Right lobe of liver (tissue), 6 donors: Measurements from ENCODE around the gene FHIT. TPM values are rescaled to one million over a fixed set of nuclear protein-coding genes. Genes with fewer than 3 reads are reported as not detected.

Source experiments
- ATAC-seq, 4 donors: fragments of 200-7000 bp; cut with Tn5 transposase; one replicate each; pipeline ENCODE4 v1.9.1; 2020; ENCODE audit warnings: mild to moderate bottlenecking in 4 of 4, moderate library complexity in 4 of 4
- DNase-seq, 3 donors: peaks; one replicate each; pipeline ENCODE4 v3.0.0-alpha.2; 2020
- H3K27ac ChIP-seq, 3 donors: fragments of 200-600 bp; one replicate each; pipeline ENCODE4 v1.8.0; 2022
- H3K27me3 ChIP-seq, 2 donors: fragments of 200-600 bp; one replicate each; pipeline ENCODE4 v1.8.0; 2022
- H3K36me3 ChIP-seq, 4 donors: fragments of 200-600 bp; sonication (generic) in 1 of 4; one replicate each; pipeline versions ENCODE4 v1.5.1 to v1.8.0; 2017 to 2022; ENCODE audit warnings: control low read depth in 1 of 4
- H3K4me1 ChIP-seq, 4 donors: fragments of 200-600 bp; sonication (generic) in 1 of 4; one replicate each; pipeline versions ENCODE4 v1.5.1 to v1.8.0; 2017 to 2022; ENCODE audit warnings: control low read depth in 1 of 4
- H3K4me3 ChIP-seq, 3 donors: fragments of 200-600 bp; one replicate each; pipeline ENCODE4 v1.8.0; 2022
- H3K9me3 ChIP-seq, 4 donors: fragments of 200-600 bp; sonication (generic) in 1 of 4; one replicate each; pipeline versions ENCODE4 v1.5.1 to v1.8.0; 2017 to 2022; ENCODE audit warnings: control low read depth in 1 of 4
- POLR2A ChIP-seq: fragments of 450-650 bp; IDR thresholded peaks from one replicate; pipeline ENCODE4 v1.6.1; 2017; ENCODE audit warnings: antibody characterized with exemption, mild to moderate bottlenecking
- WGBS: methylation state at CpG from one replicate; pipeline ENCODE4 v1.1.6; 2018; ENCODE audit warnings: low coverage, low lambda C conversion rate; ENCODE audit not compliant: insufficient coverage; ENCODE audit errors: missing lambda C conversion rate; 5-methylcytosine and 5-hydroxymethylcytosine counted together
- intact Hi-C, 2 donors: fragments of 100-400 bp; cut with DNase I; formaldehyde crosslinking; loops; one replicate each; pipeline versions ENCODE4 v1.11.2 to v1.14.1; 2022
- total RNA-seq, 6 experiments: library from RNA; depleted of rRNA in 2 of 6; stranded (reverse); fragments of >200 nt in 2 of 6; fragmentation: NEBNext Ultra II Directional in 3 of 6; extraction: Animal tissue kit (Norgen Biotek cat#: 25700) in 3 of 6; gene quantifications; one replicate each; pipeline versions ENCODE4 v1.1.0 to v1.2.4, GENCODE V29; 2016 to 2023
- TF ChIP-seq, protein P1 (sequence below), 4 donors: fragments of 200-600 bp in 3 of 4; fragments of 450-650 bp in 1 of 4; IDR thresholded peaks; one replicate each; pipeline versions ENCODE4 v1.5.1 to v1.8.0; 2016 to 2022; ENCODE audit warnings: antibody characterized with exemption in 4 of 4, mild to moderate bottlenecking in 2 of 4
- donor health status: DM: no; HTN: yes; CAD: no.
- donor health status: DM: no; HTN: no; CAD: no.
- donor health status: DM: no; HTN: no; CAD: no.
- donor health status: DM: no; HTN: yes; CAD: no.
- donor health status: DM: no; HTN: yes; CAD: no.

The FHIT gene
- total RNA-seq, 6 experiments from 2014 or later: 6.6 to 11.2 (median 8.0) TPM

- no peak for TF ChIP-seq POLR2A
- TF ChIP-seq, protein P1, sequence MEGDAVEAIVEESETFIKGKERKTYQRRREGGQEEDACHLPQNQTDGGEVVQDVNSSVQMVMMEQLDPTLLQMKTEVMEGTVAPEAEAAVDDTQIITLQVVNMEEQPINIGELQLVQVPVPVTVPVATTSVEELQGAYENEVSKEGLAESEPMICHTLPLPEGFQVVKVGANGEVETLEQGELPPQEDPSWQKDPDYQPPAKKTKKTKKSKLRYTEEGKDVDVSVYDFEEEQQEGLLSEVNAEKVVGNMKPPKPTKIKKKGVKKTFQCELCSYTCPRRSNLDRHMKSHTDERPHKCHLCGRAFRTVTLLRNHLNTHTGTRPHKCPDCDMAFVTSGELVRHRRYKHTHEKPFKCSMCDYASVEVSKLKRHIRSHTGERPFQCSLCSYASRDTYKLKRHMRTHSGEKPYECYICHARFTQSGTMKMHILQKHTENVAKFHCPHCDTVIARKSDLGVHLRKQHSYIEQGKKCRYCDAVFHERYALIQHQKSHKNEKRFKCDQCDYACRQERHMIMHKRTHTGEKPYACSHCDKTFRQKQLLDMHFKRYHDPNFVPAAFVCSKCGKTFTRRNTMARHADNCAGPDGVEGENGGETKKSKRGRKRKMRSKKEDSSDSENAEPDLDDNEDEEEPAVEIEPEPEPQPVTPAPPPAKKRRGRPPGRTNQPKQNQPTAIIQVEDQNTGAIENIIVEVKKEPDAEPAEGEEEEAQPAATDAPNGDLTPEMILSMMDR (IDR thresholded peaks at IDR 0.05): no peak
- Histone ChIP-seq H3K9me3 (no peaks in the 10 kb centered on the region), H3K27ac (no peak overlapping the region), H3K27me3 (no peaks in the 10 kb centered on the region), H3K4me3 (no peak overlapping the region), H3K4me1 (no peaks in the 10 kb centered on the region), H3K36me3 (no peaks in the 10 kb centered on the region)
- DNase-seq: no peak
- WGBS: 74% methylated on average over 2 of the region's 2 CpGs
- intact Hi-C loops: no loop called here
- ATAC-seq: no peak
Measured at GRCh38 chr3:60216462-60217075, 1034.7 kb downstream of the FHIT start.

DNA sequence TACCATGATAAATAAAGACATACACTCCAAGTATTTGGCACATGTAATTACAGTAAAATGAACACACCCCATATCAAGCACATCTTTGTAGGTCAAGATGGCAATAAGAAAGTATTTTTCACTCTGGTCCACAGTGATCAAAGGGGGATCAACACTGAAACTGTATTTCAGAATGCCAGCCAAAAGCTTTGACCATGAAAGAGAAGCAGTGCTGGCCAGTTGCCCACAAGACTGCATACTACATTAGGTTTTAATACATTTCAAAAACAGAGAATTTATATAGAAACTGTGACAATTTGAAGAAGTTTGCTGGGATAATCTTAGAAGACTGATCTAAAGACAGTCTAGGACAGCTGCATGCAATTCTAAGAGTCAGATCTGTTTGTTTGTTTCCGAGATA is 1035.3 kb downstream of the FHIT start:
- intact Hi-C loops: no loop called here
- DNase-seq: no peak
- Histone ChIP-seq H3K4me3 (no peak overlapping the region), H3K4me1 (no peaks in the 10 kb centered on the region), H3K36me3 (no peaks in the 10 kb centered on the region), H3K27ac (no peak overlapping the region), H3K9me3 (no peaks in the 10 kb centered on the region), H3K27me3 (no peaks in the 10 kb centered on the region)
- ATAC-seq: no peak
- no peak for TF ChIP-seq POLR2A
- TF ChIP-seq, protein P1 (IDR thresholded peaks at IDR 0.05): no peak
- WGBS: 75% methylated on average over 1 of the region's 1 CpG

DNA sequence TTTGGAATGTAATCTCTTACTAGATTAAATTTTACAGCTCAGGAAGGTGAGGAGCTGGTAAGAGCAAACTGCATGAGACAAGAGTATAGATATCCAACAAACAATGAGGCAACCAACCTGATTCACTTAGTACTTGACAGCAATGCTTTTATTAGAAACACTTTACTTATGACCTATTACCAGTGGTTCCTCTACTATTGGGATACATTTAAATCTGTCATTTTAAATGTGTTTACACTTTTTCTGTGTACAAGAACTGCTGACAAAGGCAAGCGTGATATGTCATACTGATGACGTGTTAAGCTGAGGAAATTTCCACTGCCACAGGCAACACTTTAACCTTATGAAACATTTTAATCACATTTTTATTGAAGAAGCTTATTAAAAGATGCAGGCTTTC is 1043.3 kb downstream of the FHIT start:
- H3K4me1 ChIP-seq: no peaks in the 10 kb centered on the region
- DNase-seq: no peak
- TF ChIP-seq, protein P1 (IDR thresholded peaks at IDR 0.05): no peak
- no peak for TF ChIP-seq POLR2A
- no peak overlapping the region for H3K27ac ChIP-seq
- intact Hi-C loops: no loop called here
- no peaks in the 10 kb centered on the region for H3K9me3 ChIP-seq
- no peak overlapping the region for H3K4me3 ChIP-seq
- ATAC-seq: no peak
- 70% methylated on average over 2 of the region's 2 CpGs for WGBS
- H3K27me3 ChIP-seq: no peaks in the 10 kb centered on the region
- H3K36me3 ChIP-seq: no peaks in the 10 kb centered on the region

GRCh38 chr3:60206206-60206605 is 1045.0 kb downstream of the FHIT start:
- no peak for ATAC-seq
- Histone ChIP-seq H3K4me1 (no peaks in the 10 kb centered on the region), H3K4me3 (no peak overlapping the region), H3K27me3 (no peaks in the 10 kb centered on the region), H3K27ac (no peak overlapping the region), H3K9me3 (no peaks in the 10 kb centered on the region), H3K36me3 (no peaks in the 10 kb centered on the region)
- 67% methylated on average over 2 of the region's 2 CpGs for WGBS
- DNase-seq: no peak
- TF ChIP-seq, protein P1 (IDR thresholded peaks at IDR 0.05): no peak
- no peak for TF ChIP-seq POLR2A
- intact Hi-C loops: no loop called here
